ENCODE data around the gene HAUS1.

The HAUS1 gene

DNA sequence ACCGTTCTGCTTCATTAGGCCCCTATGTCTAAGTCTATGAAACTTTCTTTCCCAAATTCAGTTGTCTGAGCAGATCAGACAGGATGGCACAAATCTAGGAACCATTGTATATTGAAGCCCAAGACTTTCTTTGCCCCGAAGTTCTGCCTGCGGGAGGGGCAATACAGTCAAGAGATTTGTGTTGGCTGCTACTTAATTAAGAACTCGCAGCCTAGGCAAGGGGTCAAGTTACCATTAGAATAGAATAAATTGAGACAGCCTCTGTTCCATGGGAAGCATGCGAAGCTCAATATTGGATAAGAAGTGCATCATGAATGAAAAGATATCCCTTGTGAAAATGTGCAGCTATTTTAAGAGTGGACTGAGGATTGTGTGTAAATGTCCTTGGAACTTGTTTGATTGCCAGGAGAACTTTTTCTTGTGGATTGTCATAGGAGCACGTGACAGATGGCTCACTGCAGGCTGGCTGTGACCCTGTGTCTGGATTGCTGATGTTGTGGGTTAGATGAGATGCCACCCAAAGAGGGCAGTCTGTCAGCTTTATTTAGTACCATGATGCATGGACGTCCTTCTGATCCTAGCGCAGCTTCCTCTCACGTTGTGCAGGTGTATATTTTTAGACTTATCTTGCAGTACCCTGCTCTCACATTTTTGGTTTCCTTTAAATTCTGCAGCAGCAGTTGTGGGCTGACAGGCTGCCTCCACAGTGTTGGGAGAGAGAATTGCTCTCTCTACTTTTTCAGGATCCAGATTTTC lies 30.9 kb downstream of the HAUS1 start:
- no peak for TF ChIP-seq ZFX (IDR thresholded peaks at IDR 0.05; ENCODE audit: borderline replicate concordance)
- TF ChIP-seq, protein P1, sequence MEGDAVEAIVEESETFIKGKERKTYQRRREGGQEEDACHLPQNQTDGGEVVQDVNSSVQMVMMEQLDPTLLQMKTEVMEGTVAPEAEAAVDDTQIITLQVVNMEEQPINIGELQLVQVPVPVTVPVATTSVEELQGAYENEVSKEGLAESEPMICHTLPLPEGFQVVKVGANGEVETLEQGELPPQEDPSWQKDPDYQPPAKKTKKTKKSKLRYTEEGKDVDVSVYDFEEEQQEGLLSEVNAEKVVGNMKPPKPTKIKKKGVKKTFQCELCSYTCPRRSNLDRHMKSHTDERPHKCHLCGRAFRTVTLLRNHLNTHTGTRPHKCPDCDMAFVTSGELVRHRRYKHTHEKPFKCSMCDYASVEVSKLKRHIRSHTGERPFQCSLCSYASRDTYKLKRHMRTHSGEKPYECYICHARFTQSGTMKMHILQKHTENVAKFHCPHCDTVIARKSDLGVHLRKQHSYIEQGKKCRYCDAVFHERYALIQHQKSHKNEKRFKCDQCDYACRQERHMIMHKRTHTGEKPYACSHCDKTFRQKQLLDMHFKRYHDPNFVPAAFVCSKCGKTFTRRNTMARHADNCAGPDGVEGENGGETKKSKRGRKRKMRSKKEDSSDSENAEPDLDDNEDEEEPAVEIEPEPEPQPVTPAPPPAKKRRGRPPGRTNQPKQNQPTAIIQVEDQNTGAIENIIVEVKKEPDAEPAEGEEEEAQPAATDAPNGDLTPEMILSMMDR (IDR thresholded peaks at IDR 0.05), result no peak
- no peak overlapping the region for H3K27ac ChIP-seq

DNA sequence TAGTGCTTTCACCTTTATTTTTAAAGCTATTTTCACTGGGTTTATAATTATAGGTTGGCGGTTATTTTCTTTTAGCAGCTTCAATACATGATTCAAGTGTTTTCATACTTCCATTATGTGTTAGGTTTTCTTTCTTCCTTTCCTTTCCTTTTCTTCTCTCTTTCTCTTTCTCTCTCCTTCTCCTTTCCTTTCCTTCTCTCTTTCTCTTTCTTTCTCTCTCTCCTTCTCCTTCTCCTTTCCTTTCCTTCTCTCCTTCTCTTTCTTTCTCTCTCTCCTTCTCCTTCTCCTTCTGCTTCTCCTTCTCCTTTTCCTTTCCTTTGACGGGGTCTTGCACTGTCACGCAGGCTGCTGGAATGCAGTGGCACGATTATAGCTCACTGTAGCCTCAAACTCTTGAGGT lies 36.0 kb downstream of the HAUS1 start:
- H3K27ac ChIP-seq, result no peak overlapping the region
- TF ChIP-seq ZFX (IDR thresholded peaks at IDR 0.05; ENCODE audit: borderline replicate concordance), result no peak
- TF ChIP-seq, protein P1 (IDR thresholded peaks at IDR 0.05), result no peak

DNA sequence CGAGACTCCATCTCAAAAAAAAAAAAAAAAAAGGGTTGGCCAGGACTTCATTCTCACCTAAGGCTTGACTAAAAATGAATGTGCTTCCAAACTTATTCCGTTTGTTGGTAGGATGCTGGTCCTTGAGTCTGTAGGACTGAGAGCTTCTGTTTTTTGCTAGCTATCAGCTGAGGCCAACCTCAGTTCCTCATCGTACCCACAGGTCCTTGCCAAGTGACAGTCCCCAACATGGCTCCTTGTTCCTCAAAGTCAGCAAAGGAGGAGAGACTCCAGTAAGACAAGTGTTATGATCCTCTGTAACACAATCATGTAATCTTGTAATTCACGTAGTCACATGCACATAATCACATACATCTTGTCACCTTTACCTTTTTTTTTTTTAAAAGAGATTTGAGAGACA lies 37.0 kb downstream of the HAUS1 start:
- TF ChIP-seq ZFX (IDR thresholded peaks at IDR 0.05; ENCODE audit: borderline replicate concordance), result no peak
- TF ChIP-seq, protein P1 (IDR thresholded peaks at IDR 0.05), result no peak
- no peak overlapping the region for H3K27ac ChIP-seq

DNA sequence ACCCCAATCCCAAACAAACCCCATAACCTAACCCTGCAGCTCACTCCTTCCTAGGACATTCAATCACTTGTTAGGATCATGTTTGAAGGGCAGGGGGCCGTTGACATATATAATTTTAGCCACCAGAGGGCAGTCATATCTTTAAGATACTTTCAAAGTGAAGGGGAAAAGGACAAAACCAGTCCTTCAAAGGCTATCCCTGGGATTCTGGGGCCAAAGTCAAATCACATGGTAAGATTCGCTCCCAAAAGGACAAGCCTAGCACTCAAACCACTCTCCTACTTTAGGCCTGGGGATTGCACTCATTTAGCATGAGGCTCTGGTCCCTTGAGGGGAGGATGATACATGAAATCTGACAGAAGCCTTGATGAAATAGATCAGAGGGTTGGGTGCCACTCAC lies 44.6 kb downstream of the HAUS1 start:
- H3K27ac ChIP-seq, result no peak overlapping the region
- TF ChIP-seq ZFX (IDR thresholded peaks at IDR 0.05; ENCODE audit: borderline replicate concordance), result no peak
- TF ChIP-seq, protein P1 (IDR thresholded peaks at IDR 0.05), result peak; percentile 77

DNA sequence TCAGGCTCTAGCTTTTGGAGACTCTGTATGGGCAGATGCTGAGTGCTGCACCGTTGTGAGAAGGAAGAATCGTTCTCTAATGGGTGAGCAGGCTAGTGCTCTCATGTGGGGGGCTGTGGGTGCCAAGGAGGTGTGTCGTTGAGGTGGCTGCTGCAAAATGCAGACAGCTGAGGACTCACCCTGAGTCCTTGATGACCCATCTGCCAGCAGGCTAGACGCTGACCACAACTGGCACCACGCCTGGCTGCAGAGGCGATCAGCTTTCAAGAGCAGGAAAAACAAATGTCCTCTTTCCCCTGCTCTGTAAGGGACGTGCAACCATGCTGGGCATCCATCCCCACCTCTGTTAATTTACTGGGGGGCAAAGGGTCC lies 48.2 kb downstream of the HAUS1 start:
- no peak overlapping the region for H3K27ac ChIP-seq
- TF ChIP-seq, protein P1 (IDR thresholded peaks at IDR 0.05), result no peak
- TF ChIP-seq ZFX (IDR thresholded peaks at IDR 0.05; ENCODE audit: borderline replicate concordance), result no peak

DNA sequence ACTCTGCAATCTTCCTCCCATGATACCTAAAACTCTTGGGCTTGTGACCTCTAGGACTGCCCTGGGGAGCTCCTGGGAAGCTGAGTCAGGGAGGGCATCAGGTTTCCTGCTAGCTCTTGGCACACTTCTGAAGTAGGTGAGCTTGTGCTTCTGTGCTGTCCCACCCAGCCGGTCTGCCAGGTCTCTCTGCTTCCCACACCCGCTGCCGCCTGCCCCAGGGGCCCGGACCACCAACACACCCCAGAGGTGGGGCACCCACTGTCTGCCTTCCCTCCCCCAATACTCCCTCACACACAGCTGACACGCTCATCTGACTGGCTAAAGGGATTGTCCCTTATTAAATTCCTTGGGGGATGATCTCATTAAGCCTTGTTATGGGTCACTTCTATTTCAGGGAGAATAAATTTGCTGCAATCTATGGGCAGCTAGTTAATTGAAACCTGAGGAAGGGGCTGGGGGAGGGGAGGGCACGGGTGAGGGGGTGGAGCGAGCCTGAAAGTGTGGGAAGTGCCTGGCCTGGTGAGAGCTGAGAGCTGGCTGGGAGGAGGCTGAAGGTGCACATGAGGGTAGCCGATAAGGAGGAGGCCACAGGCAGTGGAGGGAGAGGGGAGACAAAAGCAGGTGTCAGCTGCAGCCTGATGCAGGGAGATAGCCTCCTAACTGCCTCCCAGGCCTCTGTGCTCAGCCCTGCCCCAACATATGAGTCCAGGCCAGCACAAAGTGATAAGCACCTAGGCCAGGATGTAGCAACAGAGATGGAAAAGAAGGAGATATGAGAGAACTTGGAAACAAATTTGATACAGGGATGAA lies 48.8 kb downstream of the HAUS1 start:
- H3K27ac ChIP-seq, result no peak overlapping the region
- TF ChIP-seq, protein P1 (IDR thresholded peaks at IDR 0.05), result no peak
- no peak for TF ChIP-seq ZFX (IDR thresholded peaks at IDR 0.05; ENCODE audit: borderline replicate concordance)

DNA sequence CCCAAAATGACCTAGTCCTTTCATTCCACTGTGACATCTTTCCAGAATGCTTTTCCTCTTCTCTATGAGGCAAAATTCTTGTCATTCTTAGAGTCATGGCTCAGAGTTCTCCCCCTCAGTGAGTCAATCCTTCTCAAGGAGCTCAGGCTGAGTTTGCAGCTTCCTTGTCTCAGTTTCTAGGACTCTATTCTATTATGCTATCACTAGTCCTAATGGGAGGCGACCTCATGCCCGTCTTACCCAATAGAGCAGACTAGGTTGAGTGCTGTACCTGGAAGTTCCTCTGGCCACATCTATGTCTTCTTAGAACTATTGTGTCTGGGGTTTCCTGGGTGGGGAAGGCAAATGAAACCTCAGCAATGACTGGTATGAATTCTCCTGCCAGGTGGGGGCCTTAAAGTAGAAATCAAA lies 51.5 kb downstream of the HAUS1 start:
- no peak overlapping the region for H3K27ac ChIP-seq
- TF ChIP-seq ZFX (IDR thresholded peaks at IDR 0.05; ENCODE audit: borderline replicate concordance), result no peak
- TF ChIP-seq, protein P1 (IDR thresholded peaks at IDR 0.05), result no peak
